ENCODE data around the gene LRP2.

DNA sequence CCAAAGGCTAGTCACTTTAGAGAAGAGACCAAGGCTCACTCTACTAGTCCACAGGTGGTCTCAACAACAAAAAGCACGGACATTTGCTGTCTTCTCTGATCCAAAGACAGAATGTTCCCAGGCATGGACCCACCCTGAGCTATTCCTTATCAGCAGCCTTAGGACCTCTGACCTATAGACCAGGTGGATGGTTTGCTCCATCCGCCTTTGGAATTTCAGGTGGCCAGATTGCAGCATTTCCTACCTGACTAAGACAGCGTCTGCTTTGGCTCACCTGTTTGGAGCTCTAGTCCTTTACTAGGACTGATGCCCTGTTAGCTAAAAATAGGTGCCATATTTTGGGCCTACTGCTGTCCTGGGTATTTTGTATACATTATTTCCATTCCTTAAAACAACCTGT is 44.6 kb upstream of the LRP2 start:
- TF ChIP-seq, protein P1, sequence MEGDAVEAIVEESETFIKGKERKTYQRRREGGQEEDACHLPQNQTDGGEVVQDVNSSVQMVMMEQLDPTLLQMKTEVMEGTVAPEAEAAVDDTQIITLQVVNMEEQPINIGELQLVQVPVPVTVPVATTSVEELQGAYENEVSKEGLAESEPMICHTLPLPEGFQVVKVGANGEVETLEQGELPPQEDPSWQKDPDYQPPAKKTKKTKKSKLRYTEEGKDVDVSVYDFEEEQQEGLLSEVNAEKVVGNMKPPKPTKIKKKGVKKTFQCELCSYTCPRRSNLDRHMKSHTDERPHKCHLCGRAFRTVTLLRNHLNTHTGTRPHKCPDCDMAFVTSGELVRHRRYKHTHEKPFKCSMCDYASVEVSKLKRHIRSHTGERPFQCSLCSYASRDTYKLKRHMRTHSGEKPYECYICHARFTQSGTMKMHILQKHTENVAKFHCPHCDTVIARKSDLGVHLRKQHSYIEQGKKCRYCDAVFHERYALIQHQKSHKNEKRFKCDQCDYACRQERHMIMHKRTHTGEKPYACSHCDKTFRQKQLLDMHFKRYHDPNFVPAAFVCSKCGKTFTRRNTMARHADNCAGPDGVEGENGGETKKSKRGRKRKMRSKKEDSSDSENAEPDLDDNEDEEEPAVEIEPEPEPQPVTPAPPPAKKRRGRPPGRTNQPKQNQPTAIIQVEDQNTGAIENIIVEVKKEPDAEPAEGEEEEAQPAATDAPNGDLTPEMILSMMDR (IDR thresholded peaks at IDR 0.05) = no peak
- TF ChIP-seq POLR2A (IDR thresholded peaks at IDR 0.05) (no peak), EP300 (IDR thresholded peaks at IDR 0.05) (no peak), POLR2AphosphoS5 (IDR thresholded peaks at IDR 0.05) (no peak)

Data from upper lobe of left lung (tissue), 4 donors.